ENCODE results near the gene KIN.

DNA sequence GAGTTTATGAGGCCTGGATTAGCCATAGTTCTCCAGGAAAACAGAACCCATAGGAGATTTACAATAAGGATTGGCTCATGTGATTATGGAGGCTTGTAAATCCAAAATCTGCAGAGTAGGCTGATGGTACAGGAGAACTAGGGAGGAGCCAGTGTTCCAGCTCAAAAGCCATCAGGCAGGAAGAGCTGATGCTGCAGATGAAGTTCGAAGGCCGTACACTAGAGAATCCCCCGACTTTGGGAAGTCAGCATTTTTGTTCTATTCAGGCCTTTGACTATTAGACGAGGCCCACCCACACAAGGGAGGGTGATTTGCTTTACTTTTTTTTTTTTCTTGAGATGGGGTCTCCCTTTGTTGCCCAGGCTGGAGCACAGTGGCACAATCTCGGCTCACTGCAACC, 37.6 kb downstream of the KIN start:
- TF ChIP-seq, protein P1, sequence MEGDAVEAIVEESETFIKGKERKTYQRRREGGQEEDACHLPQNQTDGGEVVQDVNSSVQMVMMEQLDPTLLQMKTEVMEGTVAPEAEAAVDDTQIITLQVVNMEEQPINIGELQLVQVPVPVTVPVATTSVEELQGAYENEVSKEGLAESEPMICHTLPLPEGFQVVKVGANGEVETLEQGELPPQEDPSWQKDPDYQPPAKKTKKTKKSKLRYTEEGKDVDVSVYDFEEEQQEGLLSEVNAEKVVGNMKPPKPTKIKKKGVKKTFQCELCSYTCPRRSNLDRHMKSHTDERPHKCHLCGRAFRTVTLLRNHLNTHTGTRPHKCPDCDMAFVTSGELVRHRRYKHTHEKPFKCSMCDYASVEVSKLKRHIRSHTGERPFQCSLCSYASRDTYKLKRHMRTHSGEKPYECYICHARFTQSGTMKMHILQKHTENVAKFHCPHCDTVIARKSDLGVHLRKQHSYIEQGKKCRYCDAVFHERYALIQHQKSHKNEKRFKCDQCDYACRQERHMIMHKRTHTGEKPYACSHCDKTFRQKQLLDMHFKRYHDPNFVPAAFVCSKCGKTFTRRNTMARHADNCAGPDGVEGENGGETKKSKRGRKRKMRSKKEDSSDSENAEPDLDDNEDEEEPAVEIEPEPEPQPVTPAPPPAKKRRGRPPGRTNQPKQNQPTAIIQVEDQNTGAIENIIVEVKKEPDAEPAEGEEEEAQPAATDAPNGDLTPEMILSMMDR (IDR thresholded peaks at IDR 0.05) = no peak
- TF ChIP-seq POLR2A (IDR thresholded peaks at IDR 0.05) = no peak

All from testis (tissue), 2 donors.